ENCODE data around the gene ERG28.

DNA sequence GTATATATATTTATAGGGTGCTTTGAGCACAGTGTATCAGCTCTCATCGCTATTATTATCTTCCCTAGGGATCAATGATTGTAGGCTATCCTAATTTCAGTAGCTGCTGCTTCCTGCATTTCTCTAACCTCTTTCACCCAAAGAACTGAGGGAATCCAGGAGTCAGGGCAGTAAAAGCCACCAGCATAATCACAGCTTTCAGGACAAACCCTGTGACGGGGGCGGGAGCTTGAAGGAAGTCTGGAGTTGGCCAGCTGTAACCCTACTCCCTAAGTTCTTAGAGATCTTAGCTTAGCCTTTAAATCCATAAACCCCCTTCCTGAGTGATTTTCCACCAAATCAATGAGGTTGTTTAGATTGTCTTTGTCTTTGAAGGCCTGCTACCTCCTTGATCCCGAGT lies 48.5 kb downstream of the ERG28 start:
- TF ChIP-seq, protein P1, sequence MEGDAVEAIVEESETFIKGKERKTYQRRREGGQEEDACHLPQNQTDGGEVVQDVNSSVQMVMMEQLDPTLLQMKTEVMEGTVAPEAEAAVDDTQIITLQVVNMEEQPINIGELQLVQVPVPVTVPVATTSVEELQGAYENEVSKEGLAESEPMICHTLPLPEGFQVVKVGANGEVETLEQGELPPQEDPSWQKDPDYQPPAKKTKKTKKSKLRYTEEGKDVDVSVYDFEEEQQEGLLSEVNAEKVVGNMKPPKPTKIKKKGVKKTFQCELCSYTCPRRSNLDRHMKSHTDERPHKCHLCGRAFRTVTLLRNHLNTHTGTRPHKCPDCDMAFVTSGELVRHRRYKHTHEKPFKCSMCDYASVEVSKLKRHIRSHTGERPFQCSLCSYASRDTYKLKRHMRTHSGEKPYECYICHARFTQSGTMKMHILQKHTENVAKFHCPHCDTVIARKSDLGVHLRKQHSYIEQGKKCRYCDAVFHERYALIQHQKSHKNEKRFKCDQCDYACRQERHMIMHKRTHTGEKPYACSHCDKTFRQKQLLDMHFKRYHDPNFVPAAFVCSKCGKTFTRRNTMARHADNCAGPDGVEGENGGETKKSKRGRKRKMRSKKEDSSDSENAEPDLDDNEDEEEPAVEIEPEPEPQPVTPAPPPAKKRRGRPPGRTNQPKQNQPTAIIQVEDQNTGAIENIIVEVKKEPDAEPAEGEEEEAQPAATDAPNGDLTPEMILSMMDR (conservative IDR thresholded peaks at IDR 0.05), result no peak
- TF ChIP-seq ZFX (IDR thresholded peaks at IDR 0.05), result no peak

Data from C4-2B (cell line).